Activated CD4-positive, alpha-beta T cell treated with anti-CD3 and anti-CD28 coated beads for 36 hours (primary cell): ENCODE results near the gene INAFM1. TPM values are rescaled to one million over a fixed set of nuclear protein-coding genes. Genes with fewer than 3 reads are reported as not detected.

ENCODE experiments used
- ATAC-seq: fragments of 200-7000 bp; cut with Tn5 transposase; one replicate; pipeline ENCODE4 v1.10.0; 2021; ENCODE audit warnings: mild to moderate bottlenecking, moderate library complexity
- CTCF ChIA-PET: fragments of 350-600 bp; sonication (Branson Sonifier 250); formaldehyde crosslinking; loops from one replicate; lab custom pipeline; 2021; ENCODE audit warnings: antibody characterized with exemption; lab: Charles Lee
- POLR2A ChIA-PET: fragments of 350-600 bp; sonication (Branson Sonifier 250); formaldehyde crosslinking; loops from one replicate; lab custom pipeline; 2021; ENCODE audit warnings: antibody characterized with exemption, inconsistent platforms; lab: Charles Lee
- DNase-seq: peaks from one replicate; pipeline ENCODE4 v3.0.0-alpha.2; 2020
- H3K27ac Mint-ChIP-seq: one replicate; pipeline ENCODE4 v1.8.0; 2021; ENCODE audit warnings: mixed read lengths
- H3K27me3 Mint-ChIP-seq: one replicate; pipeline ENCODE4 v1.8.0; 2021; ENCODE audit warnings: mixed read lengths
- H3K36me3 Mint-ChIP-seq: one replicate; pipeline ENCODE4 v1.8.0; 2021; ENCODE audit warnings: low read depth, mixed read lengths
- H3K4me1 Mint-ChIP-seq: one replicate; pipeline ENCODE4 v1.8.0; 2021; ENCODE audit warnings: mixed read lengths
- H3K4me3 Mint-ChIP-seq: one replicate; pipeline ENCODE4 v1.8.0; 2021; ENCODE audit warnings: mild to moderate bottlenecking, moderate library complexity, mixed read lengths
- H3K9me3 Mint-ChIP-seq: one replicate; pipeline ENCODE4 v1.8.0; 2021; ENCODE audit warnings: low read depth, mixed read lengths
- intact Hi-C, 2 experiments: fragments of 100-400 bp; cut with DNase I in 1 of 2; cut with micrococcal nuclease in 1 of 2; formaldehyde crosslinking; loops; one replicate each; pipeline versions ENCODE4 v1.14.2 to v1.15.1; 2022 to 2024; cut with DNase I, micrococcal nuclease
- total RNA-seq, 2 experiments: library from RNA; stranded (reverse); gene quantifications; one replicate each; pipeline ENCODE4 v1.2.3, GENCODE V29; 2021

Gene INAFM1
- total RNA-seq = 10 to 100 TPM; 11.7 to 13.2 TPM

- DNase-seq (peak; percentile 100), ATAC-seq (peak; percentile 75)
- Mint-ChIP-seq H3K4me3 (peak within 1 kb of the TSS; percentile 86), H3K27me3 (no peaks in the 10 kb centered on the region), H3K4me1 (peaks cover 22% of the 10 kb centered on the region), H3K36me3 (peaks cover 22% of the 10 kb centered on the region), H3K9me3 (no peaks in the 10 kb centered on the region), H3K27ac (peak within 1 kb of the TSS; percentile 93)
- CTCF ChIA-PET = interaction anchor here (0.6 to 3.7 kb wide), 13 partner anchors 9 to 1407 kb away, joined by 3 to 21 read pairs (median 4); partner anchors contain the start of genes CCDC9 and DHX34
- POLR2A ChIA-PET = interaction anchor here (0.6 to 2.6 kb wide), 14 partner anchors 17 to 486 kb away, joined by 3 to 33 read pairs (median 5); partner anchors contain the start of genes CCDC9, DHX34, SLC1A5 and ZC3H4
- intact Hi-C loops = loop anchor here (1.0 to 5.0 kb wide), 21 partner anchors 17 to 1813 kb away; partner anchors contain the start of genes ARHGAP35 (in 1 of the 2), BBC3 (in 1 of the 2), DACT3 (in 1 of the 2) and DHX34 (in 1 of the 2)
These were observed at the start of gene INAFM1 for GRCh38 chr19:47274071-47274890. TSS of gene INAFM1 (plus strand) at chr19:47274885. CDS start at chr19:47274920, 35 bp downstream.

GRCh38 chr19:47225746-47226425 lies 48.8 kb upstream of the INAFM1 start:
- H3K27me3 Mint-ChIP-seq = no peaks in the 10 kb centered on the region
- H3K4me3 Mint-ChIP-seq = peak overlapping the region; percentile 77
- ChIA-PET CTCF (interaction anchor here (0.6 to 4.4 kb wide), 11 partner anchors 12 to 1047 kb away, joined by 3 to 43 read pairs (median 4); no protein-coding TSS in a partner anchor), POLR2A (interaction anchor here (0.5 to 2.1 kb wide), 17 partner anchors 13 to 851 kb away, joined by 3 to 24 read pairs (median 5); partner anchors contain the start of genes CCDC9, SLC1A5 and ZC3H4)
- ATAC-seq = peak; percentile 70
- H3K4me1 Mint-ChIP-seq = peaks cover 16% of the 10 kb centered on the region
- intact Hi-C loops = loop anchor here (1.0 to 5.0 kb wide), 13 partner anchors 18 to 624 kb away; partner anchors contain the start of genes CALM3 (in 1 of the 2), CCDC9 (in 1 of the 2), DHX34 (in 1 of the 2) and INAFM1 (in 1 of the 2)
- DNase-seq = peak; percentile 93
- no peaks in the 10 kb centered on the region for H3K9me3 Mint-ChIP-seq
- H3K36me3 Mint-ChIP-seq = peaks cover 8% of the 10 kb centered on the region
- no peak overlapping the region for H3K27ac Mint-ChIP-seq

GRCh38 chr19:47226426-47227351 lies 48.0 kb upstream of the INAFM1 start:
- Mint-ChIP-seq H3K4me3 (peak overlapping the region; percentile 77), H3K36me3 (peaks cover 8% of the 10 kb centered on the region), H3K4me1 (peaks cover 21% of the 10 kb centered on the region), H3K27ac (peak overlapping the region; percentile 84), H3K9me3 (no peaks in the 10 kb centered on the region), H3K27me3 (no peaks in the 10 kb centered on the region)
- DNase-seq (peak; percentile 78), ATAC-seq (peak; percentile 7)
- POLR2A ChIA-PET = interaction anchor here (0.6 to 2.1 kb wide), 10 partner anchors 16 to 220 kb away, joined by 4 to 24 read pairs (median 10); partner anchors contain the start of genes CCDC9 and ZC3H4
- intact Hi-C loops = loop anchor here (1.0 to 5.0 kb wide), 13 partner anchors 18 to 624 kb away; partner anchors contain the start of genes CALM3 (in 1 of the 2), CCDC9 (in 1 of the 2), DHX34 (in 1 of the 2) and INAFM1 (in 1 of the 2)
- CTCF ChIA-PET = interaction anchor here (0.6 to 4.4 kb wide), 6 partner anchors 11 to 47 kb away, joined by 3 to 43 read pairs (median 6); no protein-coding TSS in a partner anchor

- ATAC-seq = peak; percentile 9
- ChIA-PET CTCF (interaction anchor here (1.2 to 4.4 kb wide), 2 partner anchors 19 to 70 kb away, joined by 4 to 43 read pairs; no protein-coding TSS in a partner anchor), POLR2A (interaction anchor here (0.6 to 2.1 kb wide), 3 partner anchors 17 to 219 kb away, joined by 6 to 24 read pairs (median 10); partner anchors contain the start of gene CCDC9)
- Mint-ChIP-seq H3K4me3 (peak overlapping the region; percentile 77), H3K36me3 (peaks cover 8% of the 10 kb centered on the region), H3K27ac (peak overlapping the region; percentile 73), H3K9me3 (no peaks in the 10 kb centered on the region), H3K4me1 (peaks cover 30% of the 10 kb centered on the region), H3K27me3 (no peaks in the 10 kb centered on the region)
- intact Hi-C loops = loop anchor here (2.0 to 5.0 kb wide), 3 partner anchors 41 to 625 kb away; partner anchors contain the start of gene CALM3 (in 1 of the 2)
- peak; percentile 82 for DNase-seq
These were observed 47.1 kb upstream of the INAFM1 start for GRCh38 chr19:47227352-47228167.

GRCh38 chr19:47228168-47228936 lies 46.3 kb upstream of the INAFM1 start:
- POLR2A ChIA-PET = no interaction called here
- ATAC-seq = peak; percentile 10
- CTCF ChIA-PET = interaction anchor here (1.2 kb wide), 1 partner anchor 71 kb away, joined by 4 read pairs; no protein-coding TSS in a partner anchor
- intact Hi-C loops = loop anchor here (5.0 kb wide), 2 partner anchors 71 to 626 kb away; partner anchors contain the start of gene CALM3 (in 1 of the 2)
- peaks cover 35% of the 10 kb centered on the region for H3K4me1 Mint-ChIP-seq
- no peak overlapping the region for H3K27ac Mint-ChIP-seq
- H3K36me3 Mint-ChIP-seq = peaks cover 8% of the 10 kb centered on the region
- peak; percentile 72 for DNase-seq
- no peaks in the 10 kb centered on the region for H3K9me3 Mint-ChIP-seq
- no peaks in the 10 kb centered on the region for H3K27me3 Mint-ChIP-seq
- peak overlapping the region; percentile 77 for H3K4me3 Mint-ChIP-seq

GRCh38 chr19:47228937-47229675 lies 45.6 kb upstream of the INAFM1 start:
- POLR2A ChIA-PET = interaction anchor here (0.6 to 1.1 kb wide), 2 partner anchors 15 to 50 kb away, joined by 3 to 5 read pairs; no protein-coding TSS in a partner anchor
- ATAC-seq (no peak), DNase-seq (peak; percentile 41)
- H3K4me1 Mint-ChIP-seq = peaks cover 35% of the 10 kb centered on the region
- no peak overlapping the region for H3K4me3 Mint-ChIP-seq
- H3K9me3 Mint-ChIP-seq = no peaks in the 10 kb centered on the region
- H3K36me3 Mint-ChIP-seq = peaks cover 6% of the 10 kb centered on the region
- H3K27ac Mint-ChIP-seq = no peak overlapping the region
- H3K27me3 Mint-ChIP-seq = no peaks in the 10 kb centered on the region
- CTCF ChIA-PET = no interaction called here
- intact Hi-C loops = loop anchor here (5.0 kb wide), 2 partner anchors 72 to 627 kb away; partner anchors contain the start of gene CALM3 (in 1 of the 2)

GRCh38 chr19:47229676-47230053 lies 45.0 kb upstream of the INAFM1 start:
- H3K4me1 Mint-ChIP-seq = peaks cover 35% of the 10 kb centered on the region
- intact Hi-C loops = loop anchor here (1.0 to 5.0 kb wide), 4 partner anchors 12 to 627 kb away; partner anchors contain the start of gene CALM3 (in 1 of the 2)
- POLR2A ChIA-PET = interaction anchor here (0.6 to 1.1 kb wide), 2 partner anchors 14 to 49 kb away, joined by 3 to 5 read pairs; no protein-coding TSS in a partner anchor
- H3K4me3 Mint-ChIP-seq = no peak overlapping the region
- peaks cover 6% of the 10 kb centered on the region for H3K36me3 Mint-ChIP-seq
- peak; percentile 37 for DNase-seq
- no peaks in the 10 kb centered on the region for H3K9me3 Mint-ChIP-seq
- H3K27me3 Mint-ChIP-seq = no peaks in the 10 kb centered on the region
- ATAC-seq = no peak
- H3K27ac Mint-ChIP-seq = no peak overlapping the region
- CTCF ChIA-PET = interaction anchor here (0.6 kb wide), 1 partner anchor 369 kb away, joined by 4 read pairs; no protein-coding TSS in a partner anchor
